NB4 (cell line): Measurements from ENCODE around the gene AP4M1.
A peak's percentile ranks its signal among the peaks of the same experiment; 100 is the strongest.
"Not testable (repeated sequence)": the region's sequence is repeated elsewhere in the genome, so short reads cannot be mapped to it uniquely, and the experiment has no call there.

ENCODE experiments used
- DNase-seq: peaks from one replicate; pipeline ENCODE4 v3.0.0; 2010; ENCODE audit warnings: low read depth
- H3K4me3 ChIP-seq: one replicate; pipeline ENCODE4 v1.5.1; 2011; ENCODE audit warnings: mild to moderate bottlenecking, low read depth, low read length, moderate library complexity
- MYC ChIP-seq: IDR thresholded peaks from 2 replicates; pipeline ENCODE4 v1.6.1; 2011; ENCODE audit warnings: low read depth, low read length
- POLR2A ChIP-seq: IDR thresholded peaks from 2 replicates; pipeline ENCODE4 v1.6.1; 2011; ENCODE audit warnings: mild to moderate bottlenecking; ENCODE audit not compliant: insufficient read length; ENCODE audit errors: extremely low read depth
- TF ChIP-seq, protein P1 (sequence below): IDR thresholded peaks from 2 replicates; pipeline ENCODE4 v1.6.1; 2011; ENCODE audit warnings: low read depth, low read length
- TF ChIP-seq, protein P2 (sequence below): IDR thresholded peaks from one replicate; pipeline ENCODE4 v1.5.1; 2012; ENCODE audit warnings: low read depth, low read length

Gene AP4M1

DNA sequence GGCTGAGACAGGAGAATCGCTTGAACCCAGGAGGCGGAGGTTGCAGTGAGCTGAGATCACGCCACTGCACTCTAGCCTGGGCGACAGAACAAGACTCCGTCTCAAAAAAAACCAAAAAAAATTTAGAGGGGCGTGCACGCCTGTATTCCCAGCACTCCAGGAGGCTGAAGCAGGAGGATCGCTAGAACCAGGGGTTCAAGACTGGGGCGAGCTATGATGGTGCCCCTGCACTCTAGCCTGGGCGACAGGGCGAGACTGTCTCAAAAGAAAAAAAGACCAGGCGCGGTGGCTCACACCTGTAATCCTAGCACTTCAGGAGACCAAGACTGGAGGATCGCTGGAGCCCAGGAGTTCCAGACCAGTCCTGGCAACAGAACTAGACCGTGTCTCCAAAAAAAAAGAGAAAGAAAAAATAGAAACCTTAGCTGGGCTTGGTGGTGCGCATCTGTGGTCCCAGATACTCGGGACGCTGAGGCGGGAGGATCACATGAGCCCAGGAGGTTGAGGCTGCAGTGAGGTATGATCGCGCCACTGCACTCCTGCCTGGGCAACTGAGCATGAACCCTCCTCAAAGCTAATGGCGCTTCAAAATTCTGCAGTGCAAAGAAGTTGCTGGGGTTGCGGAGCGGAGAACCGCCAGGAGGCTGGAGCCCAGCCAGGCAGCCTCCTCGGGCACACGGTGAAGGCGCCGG lies 24.9 kb downstream of the AP4M1 start:
- DNase-seq, result no peak

DNA sequence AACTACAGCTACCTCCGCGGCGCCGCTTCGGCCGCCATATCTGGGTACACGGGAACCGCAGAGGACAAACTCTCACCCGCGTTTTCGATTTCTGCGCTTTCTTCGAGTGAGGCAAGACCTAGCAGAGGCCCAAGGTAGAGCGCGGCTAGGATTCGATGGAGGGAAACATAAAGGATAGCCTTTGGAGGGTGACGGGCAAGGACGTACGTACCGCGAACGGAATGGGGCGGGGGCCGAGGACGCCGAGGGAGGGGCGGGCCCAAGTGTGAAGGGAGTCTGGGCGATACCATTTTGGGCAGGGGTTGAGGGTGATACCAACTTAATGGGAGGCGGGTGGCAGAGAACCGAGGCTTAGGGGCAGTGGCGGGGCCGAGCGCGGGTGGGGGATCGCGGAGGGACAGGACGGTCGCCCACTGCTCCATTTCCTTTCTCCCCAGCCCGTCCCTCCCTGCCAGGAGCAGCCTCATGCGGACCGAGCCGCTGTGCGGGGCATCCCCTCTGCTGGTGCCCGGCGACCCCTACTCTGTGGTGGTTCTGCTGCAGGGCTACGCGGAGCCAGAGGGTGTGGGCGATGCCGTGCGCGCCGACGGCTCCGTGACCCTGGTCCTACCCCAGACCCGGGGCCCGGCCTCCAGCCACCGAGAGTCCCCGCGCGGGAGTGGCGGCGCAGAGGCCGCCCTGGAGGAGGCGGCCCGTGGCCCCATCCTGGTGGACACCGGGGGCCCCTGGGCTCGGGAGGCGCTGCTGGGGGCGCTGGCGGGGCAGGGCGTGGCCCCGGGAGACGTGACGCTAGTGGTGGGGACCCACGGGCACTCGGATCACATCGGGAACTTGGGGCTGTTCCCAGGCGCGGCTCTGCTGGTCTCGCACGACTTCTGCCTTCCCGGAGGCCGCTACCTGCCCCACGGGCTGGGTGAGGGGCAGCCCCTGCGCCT lies 25.8 kb downstream of the AP4M1 start, which contains the start of gene MBLAC1:
Gene MBLAC1 (plus strand): TSS at position 37 of the 935 bp plus-strand sequence. CDS start 429 bp downstream, at position 466.
- peak; percentile 97 for DNase-seq
- H3K4me3 ChIP-seq, result peak within 1 kb of the TSS; percentile 96
- TF ChIP-seq MYC (peak; percentile 48), POLR2A (peak; percentile 90)
- TF ChIP-seq, protein P1, sequence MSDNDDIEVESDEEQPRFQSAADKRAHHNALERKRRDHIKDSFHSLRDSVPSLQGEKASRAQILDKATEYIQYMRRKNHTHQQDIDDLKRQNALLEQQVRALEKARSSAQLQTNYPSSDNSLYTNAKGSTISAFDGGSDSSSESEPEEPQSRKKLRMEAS, result peak; percentile 45
- TF ChIP-seq, protein P2, sequence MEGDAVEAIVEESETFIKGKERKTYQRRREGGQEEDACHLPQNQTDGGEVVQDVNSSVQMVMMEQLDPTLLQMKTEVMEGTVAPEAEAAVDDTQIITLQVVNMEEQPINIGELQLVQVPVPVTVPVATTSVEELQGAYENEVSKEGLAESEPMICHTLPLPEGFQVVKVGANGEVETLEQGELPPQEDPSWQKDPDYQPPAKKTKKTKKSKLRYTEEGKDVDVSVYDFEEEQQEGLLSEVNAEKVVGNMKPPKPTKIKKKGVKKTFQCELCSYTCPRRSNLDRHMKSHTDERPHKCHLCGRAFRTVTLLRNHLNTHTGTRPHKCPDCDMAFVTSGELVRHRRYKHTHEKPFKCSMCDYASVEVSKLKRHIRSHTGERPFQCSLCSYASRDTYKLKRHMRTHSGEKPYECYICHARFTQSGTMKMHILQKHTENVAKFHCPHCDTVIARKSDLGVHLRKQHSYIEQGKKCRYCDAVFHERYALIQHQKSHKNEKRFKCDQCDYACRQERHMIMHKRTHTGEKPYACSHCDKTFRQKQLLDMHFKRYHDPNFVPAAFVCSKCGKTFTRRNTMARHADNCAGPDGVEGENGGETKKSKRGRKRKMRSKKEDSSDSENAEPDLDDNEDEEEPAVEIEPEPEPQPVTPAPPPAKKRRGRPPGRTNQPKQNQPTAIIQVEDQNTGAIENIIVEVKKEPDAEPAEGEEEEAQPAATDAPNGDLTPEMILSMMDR, result no peak

More for the DNA sequence above, 24.9 kb downstream of the AP4M1 start:
- H3K4me3 ChIP-seq, result peak overlapping the region; percentile 96
- no peak for TF ChIP-seq POLR2A
- TF ChIP-seq, protein P1, result no peak
- TF ChIP-seq, protein P2, result no peak

DNA sequence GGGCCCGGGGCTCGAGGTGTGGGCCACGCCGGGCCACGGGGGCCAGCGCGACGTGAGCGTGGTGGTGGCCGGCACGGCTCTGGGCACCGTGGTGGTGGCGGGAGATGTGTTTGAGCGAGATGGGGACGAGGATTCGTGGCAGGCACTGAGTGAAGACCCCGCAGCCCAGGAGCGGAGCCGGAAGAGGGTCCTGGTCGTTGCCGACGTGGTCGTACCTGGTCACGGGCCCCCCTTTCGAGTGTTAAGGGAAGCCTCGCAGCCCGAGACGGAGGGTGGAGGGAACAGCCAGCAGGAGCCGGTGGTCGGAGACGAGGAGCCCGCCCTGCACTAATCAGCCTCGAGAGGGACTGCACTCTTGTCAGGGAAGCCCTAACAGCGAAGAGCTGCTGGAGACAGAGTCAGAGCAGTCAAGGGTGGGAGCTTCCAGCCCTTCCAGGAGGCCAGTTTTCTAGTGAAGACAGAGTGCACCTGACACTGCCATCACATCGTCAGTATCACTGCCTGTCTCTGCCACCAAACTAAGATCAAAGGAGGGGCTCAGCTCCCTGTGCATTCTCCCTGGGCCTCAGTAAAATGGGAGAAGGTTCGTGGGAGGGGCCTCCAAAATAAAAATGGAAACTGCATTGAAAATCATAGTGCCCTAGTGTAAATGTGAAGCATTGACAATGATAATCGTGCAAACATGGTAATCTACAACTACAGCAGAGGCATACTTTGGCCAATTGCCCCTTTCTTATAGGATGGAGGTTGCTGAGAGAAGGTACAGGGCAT lies 26.6 kb downstream of the AP4M1 start:
- TF ChIP-seq, protein P2, result no peak
- TF ChIP-seq, protein P1, result no peak
- TF ChIP-seq POLR2A (no peak), MYC (no peak)
- H3K4me3 ChIP-seq, result peak overlapping the region; percentile 96
- peak; percentile 57 for DNase-seq

DNA sequence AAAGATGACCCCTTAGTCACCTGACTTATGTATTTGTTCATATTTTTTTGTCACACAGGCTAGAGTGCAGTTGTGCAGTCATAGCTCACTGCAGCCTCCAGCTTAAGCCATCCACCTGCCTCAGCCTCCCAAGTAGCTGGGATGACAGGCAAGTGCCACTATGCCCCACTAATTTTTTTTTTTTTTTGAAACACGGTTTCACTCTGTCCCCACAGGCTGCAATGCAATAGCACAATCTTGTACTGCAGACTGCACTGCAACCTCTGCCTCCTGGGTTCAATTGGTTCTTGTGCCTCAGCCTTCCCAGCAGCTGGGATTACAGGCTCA lies 27.2 kb downstream of the AP4M1 start:
- TF ChIP-seq MYC, result no peak
- TF ChIP-seq, protein P2, result no peak
- no peak for TF ChIP-seq POLR2A
- TF ChIP-seq, protein P1, result no peak
- H3K4me3 ChIP-seq, result no peak overlapping the region
- no peak for DNase-seq

DNA sequence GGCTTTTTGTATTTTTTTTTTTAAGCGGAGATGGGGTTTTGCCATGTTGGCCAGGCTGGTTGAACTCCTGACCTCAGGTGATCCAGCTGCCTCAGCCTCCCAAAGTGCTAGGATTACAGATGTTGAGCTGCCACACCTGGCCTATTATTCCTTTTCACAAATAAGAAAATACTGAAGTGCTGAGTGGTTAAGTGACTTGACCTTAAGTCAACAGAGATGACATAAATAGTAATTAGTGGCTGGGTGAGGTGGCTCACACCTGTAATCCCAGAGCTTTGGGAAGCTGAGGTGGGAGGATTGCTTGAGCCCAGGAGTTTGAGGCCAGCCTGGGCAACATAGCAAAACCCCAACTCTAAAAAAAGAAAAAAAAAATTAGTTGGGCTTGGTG lies 28.8 kb downstream of the AP4M1 start:
- H3K4me3 ChIP-seq, DNase-seq: not testable (repeated sequence)
